ENCODE data around the gene PNMA3. TPM values are rescaled to one million over a fixed set of nuclear protein-coding genes. Genes with fewer than 3 reads are reported as not detected.

The PNMA3 gene
- total RNA-seq, 1 donor from 2014 or later, result 0.41 TPM

- Histone ChIP-seq H3K4me3 (no peak overlapping the region), H3K27me3 (ENCODE audit: low read depth) (no peaks in the 10 kb centered on the region), H3K9me3 (no peaks in the 10 kb centered on the region), H3K27ac (no peak overlapping the region), H3K4me1 (no peaks in the 10 kb centered on the region), H3K36me3 (no peaks in the 10 kb centered on the region)
- ATAC-seq, result no peak
- DNase-seq, result no peak
- intact Hi-C loops (cut with DNase I), result no loop called here
- no peak for TF ChIP-seq CTCF (IDR thresholded peaks at IDR 0.05)
These were observed 26.4 kb upstream of the PNMA3 start for GRCh38 chrX:153029875-153030274.

- intact Hi-C loops (cut with DNase I), result no loop called here
- no peak overlapping the region for H3K4me3 ChIP-seq
- H3K27ac ChIP-seq, result no peak overlapping the region
- H3K9me3 ChIP-seq, result no peaks in the 10 kb centered on the region
- H3K27me3 ChIP-seq (ENCODE audit: low read depth), result no peaks in the 10 kb centered on the region
- no peaks in the 10 kb centered on the region for H3K4me1 ChIP-seq
- TF ChIP-seq CTCF (IDR thresholded peaks at IDR 0.05), result no peak
- DNase-seq (no peak), ATAC-seq (no peak)
- no peaks in the 10 kb centered on the region for H3K36me3 ChIP-seq
These were observed 25.5 kb upstream of the PNMA3 start for GRCh38 chrX:153030801-153031200.

GRCh38 chrX:153032397-153033118, 23.7 kb upstream of the PNMA3 start:
- no peaks in the 10 kb centered on the region for H3K4me1 ChIP-seq
- H3K27me3 ChIP-seq (ENCODE audit: low read depth), result no peaks in the 10 kb centered on the region
- no peaks in the 10 kb centered on the region for H3K9me3 ChIP-seq
- H3K27ac ChIP-seq, result peak overlapping the region; percentile 62
- no peaks in the 10 kb centered on the region for H3K36me3 ChIP-seq
- intact Hi-C loops (cut with DNase I), result no loop called here
- peak overlapping the region; percentile 42 for H3K4me3 ChIP-seq
- peak; percentile 87 to 94 for ATAC-seq
- TF ChIP-seq CTCF (IDR thresholded peaks at IDR 0.05), result peak; percentile 80
- DNase-seq, result peak; percentile 84

- H3K4me3 ChIP-seq, result no peak overlapping the region
- H3K27ac ChIP-seq, result no peak overlapping the region
- H3K36me3 ChIP-seq, result no peaks in the 10 kb centered on the region
- no peaks in the 10 kb centered on the region for H3K4me1 ChIP-seq
- no peak for TF ChIP-seq CTCF (IDR thresholded peaks at IDR 0.05)
- intact Hi-C loops (cut with DNase I), result no loop called here
- no peak for ATAC-seq
- H3K9me3 ChIP-seq, result no peaks in the 10 kb centered on the region
- no peaks in the 10 kb centered on the region for H3K27me3 ChIP-seq (ENCODE audit: low read depth)
- no peak for DNase-seq
These were observed 7.2 kb upstream of the PNMA3 start for GRCh38 chrX:153049093-153049492.

- peaks cover 4% of the 10 kb centered on the region for H3K27me3 ChIP-seq (ENCODE audit: low read depth)
- no peaks in the 10 kb centered on the region for H3K9me3 ChIP-seq
These were observed 3.7 kb upstream of the PNMA3 start for GRCh38 chrX:153052534-153052933.

More at GRCh38 chrX:153052534-153052933, 3.7 kb upstream of the PNMA3 start:
- H3K4me1 ChIP-seq, result no peaks in the 10 kb centered on the region
- TF ChIP-seq CTCF (IDR thresholded peaks at IDR 0.05), result no peak
- ATAC-seq (no peak), DNase-seq (no peak)
- H3K27ac ChIP-seq, result no peak overlapping the region
- intact Hi-C loops (cut with DNase I), result no loop called here
- H3K4me3 ChIP-seq, result no peak overlapping the region
- no peaks in the 10 kb centered on the region for H3K36me3 ChIP-seq

Data from lower lobe of right lung (tissue), 2 donors.